Uterus (tissue), 4 donors: ENCODE measurements around the gene STAB1. TPM values are rescaled to one million over a fixed set of nuclear protein-coding genes. Genes with fewer than 3 reads are reported as not detected.

Experiments used
- DNase-seq, 2 donors: peaks; one replicate each; pipeline ENCODE4 v3.0.0-alpha.2; 2019 to 2020
- H3K27ac ChIP-seq, 2 donors: fragments of 200-600 bp; sonication (generic); 1 replicate in 1 of 2; 2 replicates in 1 of 2; pipeline ENCODE4 v1.5.1; 2016 to 2018
- H3K27me3 ChIP-seq, 2 donors: fragments of 200-600 bp; sonication (generic); one replicate each; pipeline ENCODE4 v1.5.1; 2018 to 2019; ENCODE audit warnings: control low read depth in 1 of 2
- H3K36me3 ChIP-seq, 2 donors: fragments of 200-600 bp; sonication (generic); one replicate each; pipeline ENCODE4 v1.5.1; 2019; ENCODE audit warnings: control low read depth in 1 of 2
- H3K4me1 ChIP-seq, 2 donors: fragments of 200-600 bp; sonication (generic); one replicate each; pipeline ENCODE4 v1.5.1; 2018 to 2019; ENCODE audit warnings: control low read depth in 1 of 2
- H3K4me3 ChIP-seq, 2 donors: fragments of 200-600 bp; sonication (generic); 1 replicate in 1 of 2; 2 replicates in 1 of 2; pipeline ENCODE4 v1.5.1; 2018 to 2019; ENCODE audit warnings: mild to moderate bottlenecking in 1 of 2
- H3K9me3 ChIP-seq, 2 donors: fragments of 200-600 bp; sonication (generic); one replicate each; pipeline ENCODE4 v1.5.1; 2019; ENCODE audit warnings: control low read depth in 1 of 2
- CTCF ChIP-seq, 4 experiments: fragments of 200-600 bp in 2 of 4; fragments of 450-650 bp in 2 of 4; sonication (generic) in 2 of 4; IDR thresholded peaks; one replicate each; pipeline ENCODE4 v1.5.1; 2016 to 2019; ENCODE audit warnings: antibody characterized with exemption in 4 of 4, mild to moderate bottlenecking in 2 of 4, moderate library complexity in 1 of 4
- POLR2A ChIP-seq, 2 donors: fragments of 450-650 bp; IDR thresholded peaks; one replicate each; pipeline ENCODE4 v1.6.1; 2016; ENCODE audit warnings: antibody characterized with exemption in 2 of 2, mild to moderate bottlenecking in 1 of 2, moderate library complexity in 1 of 2
- intact Hi-C: fragments of 100-400 bp; cut with DNase I; formaldehyde crosslinking; loops from one replicate; pipeline ENCODE4 v1.15.1; 2023; ENCODE audit warnings: low total_unique reads
- total RNA-seq, 4 donors: library from RNA; depleted of rRNA in 3 of 4; stranded (reverse); fragments of >200 nt in 3 of 4; gene quantifications; one replicate each; pipeline versions ENCODE4 v1.1.0 to v1.2.4, GENCODE V29; 2014 to 2023
- donor health status: DM: yes; HTN: yes; CAD: no.

The STAB1 gene
- total RNA-seq, 4 donors from 2014 or later = 55.3 to 216 (median 78.2) TPM

GRCh38 chr3:52472239-52473000 lies 22.7 kb upstream of the STAB1 start:
- TF ChIP-seq POLR2A (IDR thresholded peaks at IDR 0.05) = no peak
- TF ChIP-seq CTCF (IDR thresholded peaks at IDR 0.05) = no peak
- DNase-seq = no peak
- Histone ChIP-seq H3K9me3 (no peaks in the 10 kb centered on the region), H3K27ac (no peak overlapping the region), H3K4me1 (no peaks in the 10 kb centered on the region), H3K27me3 (no peaks in the 10 kb centered on the region), H3K4me3 (no peak overlapping the region), H3K36me3 (no peaks in the 10 kb centered on the region)
- intact Hi-C loops = no loop called here

- no peak for DNase-seq
- Histone ChIP-seq H3K36me3 (no peaks in the 10 kb centered on the region), H3K27ac (no peak overlapping the region), H3K4me1 (no peaks in the 10 kb centered on the region), H3K9me3 (no peaks in the 10 kb centered on the region), H3K27me3 (no peaks in the 10 kb centered on the region), H3K4me3 (no peak overlapping the region)
- TF ChIP-seq POLR2A (IDR thresholded peaks at IDR 0.05) (no peak), CTCF (IDR thresholded peaks at IDR 0.05) (no peak)
- intact Hi-C loops = no loop called here
Observed at GRCh38 chr3:52473026-52473425, 22.1 kb upstream of the STAB1 start.

GRCh38 chr3:52477076-52477795 lies 17.9 kb upstream of the STAB1 start:
- Histone ChIP-seq H3K27me3 (no peaks in the 10 kb centered on the region), H3K27ac (no peak overlapping the region), H3K36me3 (no peaks in the 10 kb centered on the region), H3K9me3 (no peaks in the 10 kb centered on the region), H3K4me3 (no peak overlapping the region), H3K4me1 (no peaks in the 10 kb centered on the region)
- intact Hi-C loops = no loop called here
- TF ChIP-seq POLR2A (IDR thresholded peaks at IDR 0.05) = no peak
- DNase-seq = no peak

- Histone ChIP-seq H3K27ac (no peak overlapping the region), H3K27me3 (no peaks in the 10 kb centered on the region), H3K4me1 (no peaks in the 10 kb centered on the region), H3K4me3 (no peak overlapping the region), H3K9me3 (no peaks in the 10 kb centered on the region), H3K36me3 (no peaks in the 10 kb centered on the region)
- intact Hi-C loops = no loop called here
- DNase-seq = no peak
- TF ChIP-seq POLR2A (IDR thresholded peaks at IDR 0.05) (no peak), CTCF (IDR thresholded peaks at IDR 0.05) (no peak)
Observed at GRCh38 chr3:52477796-52478095, 17.4 kb upstream of the STAB1 start.

GRCh38 chr3:52479037-52479876 lies 15.9 kb upstream of the STAB1 start:
- Histone ChIP-seq H3K36me3 (no peaks in the 10 kb centered on the region), H3K27me3 (no peaks in the 10 kb centered on the region), H3K27ac (no peak overlapping the region), H3K4me1 (peaks cover 0 to 8% of the 10 kb centered on the region in 2 donors), H3K4me3 (no peak overlapping the region), H3K9me3 (no peaks in the 10 kb centered on the region)
- TF ChIP-seq CTCF (IDR thresholded peaks at IDR 0.05) (no peak), POLR2A (IDR thresholded peaks at IDR 0.05) (no peak)
- intact Hi-C loops = no loop called here
- no peak for DNase-seq
